HG03460 (cell line): ENCODE results near the gene P2RY2.

ENCODE experiments used
- ATAC-seq: cut with Tn5 transposase; IDR thresholded peaks from one replicate; pipeline ENCODE4 v1.9.1; 2021; ENCODE audit not compliant: unreplicated experiment

Gene P2RY2

DNA sequence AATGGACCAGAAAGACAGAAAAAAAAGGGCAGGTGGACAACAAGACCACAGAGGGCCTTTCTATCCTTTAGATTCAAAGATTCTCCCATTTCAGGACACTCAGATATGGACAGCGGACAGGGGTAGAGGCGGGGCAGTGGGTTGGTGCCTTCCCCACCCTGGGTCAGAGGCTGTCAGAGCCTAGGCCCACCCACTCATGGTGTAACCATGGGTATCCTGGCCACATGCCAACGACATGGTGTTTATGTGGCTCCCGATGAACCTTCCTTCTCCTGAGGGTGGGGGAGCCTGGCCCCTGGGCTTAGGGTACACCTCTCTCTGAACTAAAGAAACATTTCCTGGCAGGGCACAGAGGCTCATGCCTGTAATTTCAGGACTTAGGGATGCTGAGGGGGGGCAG, 14.3 kb upstream of the P2RY2 start:
- ATAC-seq = no peak

DNA sequence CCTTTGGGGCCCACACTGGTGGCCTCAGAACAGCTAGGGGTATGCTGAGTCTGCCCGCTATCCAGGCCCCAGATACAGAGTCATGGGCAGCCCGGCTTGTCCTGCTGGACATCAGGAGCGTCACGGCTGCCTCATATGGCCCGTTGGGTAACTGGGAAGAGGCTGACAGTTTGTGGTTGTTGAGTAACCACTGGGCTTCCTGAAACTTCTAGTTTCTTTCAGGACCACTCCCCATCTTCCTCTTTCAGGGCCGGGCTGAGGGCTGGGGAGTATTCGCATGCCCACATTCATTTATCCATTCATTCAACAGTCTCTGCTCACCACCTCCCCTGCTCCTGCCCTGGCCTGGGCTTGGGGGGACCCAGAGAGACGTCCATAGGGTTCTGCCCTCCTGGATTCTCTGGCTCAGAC, 13.4 kb upstream of the P2RY2 start:
- no peak for ATAC-seq

DNA sequence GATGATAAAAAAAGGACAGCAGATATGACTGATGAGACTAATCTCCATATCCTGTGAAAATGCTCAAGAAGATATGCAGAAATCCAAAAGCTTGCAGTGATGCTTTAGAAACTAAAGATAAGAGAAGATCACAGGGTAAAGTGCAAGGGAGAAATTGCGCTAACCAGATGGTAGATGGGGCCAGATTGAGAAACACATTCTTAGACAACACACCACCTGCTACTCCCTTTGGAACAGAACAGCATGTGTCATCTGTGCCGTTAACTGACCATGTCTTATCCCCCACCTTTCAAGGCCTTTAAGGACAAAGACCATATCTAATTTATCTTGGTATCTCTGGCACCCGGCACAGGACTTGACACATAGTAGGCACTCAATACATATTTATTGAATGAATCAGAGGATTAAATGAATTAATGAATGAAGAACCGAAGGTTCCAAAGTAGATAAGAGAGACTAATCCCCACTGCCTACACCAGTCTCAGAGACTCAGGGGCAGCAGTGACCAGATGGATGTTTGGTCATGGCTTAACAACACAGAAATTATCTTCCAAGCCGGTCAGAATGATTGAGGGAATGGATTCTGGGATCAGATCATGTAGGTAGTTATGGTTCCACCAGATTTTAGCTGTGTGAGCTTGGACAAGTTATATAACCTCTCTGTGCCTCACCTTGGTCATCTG, 12.3 kb upstream of the P2RY2 start:
- no peak for ATAC-seq

DNA sequence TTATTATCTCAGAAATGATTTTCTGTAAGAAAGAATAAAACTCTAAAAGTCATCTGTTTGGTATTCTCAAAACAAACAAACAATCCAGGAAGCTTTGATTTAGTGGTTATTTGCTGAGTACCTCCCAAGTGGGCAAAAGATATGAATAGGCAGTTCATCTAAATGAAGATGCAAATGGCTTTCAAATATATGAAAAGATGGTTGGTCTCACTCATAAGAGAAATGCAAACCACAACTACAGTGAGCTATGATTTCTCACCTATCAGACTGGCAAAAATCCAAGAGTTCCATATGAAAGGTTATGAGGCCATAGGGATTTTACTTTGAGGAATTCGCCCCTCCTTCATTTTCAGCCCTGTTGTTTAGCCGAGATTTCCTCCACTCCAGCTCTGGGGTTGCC, 11.3 kb upstream of the P2RY2 start:
- ATAC-seq = no peak

DNA sequence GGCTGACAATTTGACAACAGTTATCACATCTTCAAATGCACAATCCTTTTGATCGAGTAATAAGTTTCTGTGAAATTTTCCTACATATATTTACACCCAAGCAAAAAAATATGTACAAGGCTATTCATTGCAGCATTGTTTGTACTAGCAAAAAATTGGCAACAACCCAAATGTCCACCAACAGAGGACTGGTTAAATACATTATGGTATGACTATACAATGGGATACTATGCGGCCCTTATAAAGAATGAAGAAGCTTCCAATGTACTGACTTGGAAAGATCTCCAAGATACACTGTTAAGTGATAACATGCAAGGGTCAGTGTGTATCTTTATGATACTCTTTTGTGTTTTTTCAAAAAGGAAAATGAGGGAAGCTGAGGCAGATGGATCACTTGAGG, 8.2 kb upstream of the P2RY2 start:
- ATAC-seq = no peak

DNA sequence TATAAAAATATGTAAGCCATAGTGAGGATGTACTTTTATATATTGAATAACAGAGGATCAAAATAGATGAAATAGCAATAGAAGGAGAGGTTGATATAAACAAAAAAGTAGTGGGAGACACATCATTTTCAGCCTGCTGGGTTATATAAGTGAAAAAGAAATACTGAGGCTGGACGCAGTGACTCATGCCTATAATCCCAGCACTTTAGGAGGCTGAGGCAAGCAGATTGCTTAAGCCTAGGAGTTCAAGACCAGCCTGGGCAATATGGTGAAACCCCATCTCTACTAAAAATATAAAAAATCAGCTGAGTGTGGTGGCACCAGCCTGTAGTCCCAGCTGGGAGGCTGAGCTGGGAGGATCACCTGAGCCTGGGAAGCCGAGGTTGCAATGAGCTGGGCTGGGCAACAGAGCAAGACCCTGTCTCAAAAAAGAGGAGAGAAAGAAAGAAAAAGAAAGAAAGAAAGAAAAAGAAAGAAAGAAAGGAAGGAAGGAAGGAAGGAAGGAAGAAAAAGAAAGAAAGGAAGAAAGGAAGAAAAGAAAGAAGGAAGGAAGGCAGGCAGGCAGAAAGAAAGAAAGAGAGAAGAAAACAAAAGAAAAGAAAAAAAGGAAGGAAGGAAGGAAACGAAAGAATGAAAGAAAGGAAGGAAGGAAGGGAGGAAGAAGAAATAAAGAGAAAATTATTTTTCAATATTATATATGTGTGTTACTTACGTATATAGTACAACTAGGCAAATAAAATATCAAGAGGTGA, 7.0 kb upstream of the P2RY2 start:
- no peak for ATAC-seq

DNA sequence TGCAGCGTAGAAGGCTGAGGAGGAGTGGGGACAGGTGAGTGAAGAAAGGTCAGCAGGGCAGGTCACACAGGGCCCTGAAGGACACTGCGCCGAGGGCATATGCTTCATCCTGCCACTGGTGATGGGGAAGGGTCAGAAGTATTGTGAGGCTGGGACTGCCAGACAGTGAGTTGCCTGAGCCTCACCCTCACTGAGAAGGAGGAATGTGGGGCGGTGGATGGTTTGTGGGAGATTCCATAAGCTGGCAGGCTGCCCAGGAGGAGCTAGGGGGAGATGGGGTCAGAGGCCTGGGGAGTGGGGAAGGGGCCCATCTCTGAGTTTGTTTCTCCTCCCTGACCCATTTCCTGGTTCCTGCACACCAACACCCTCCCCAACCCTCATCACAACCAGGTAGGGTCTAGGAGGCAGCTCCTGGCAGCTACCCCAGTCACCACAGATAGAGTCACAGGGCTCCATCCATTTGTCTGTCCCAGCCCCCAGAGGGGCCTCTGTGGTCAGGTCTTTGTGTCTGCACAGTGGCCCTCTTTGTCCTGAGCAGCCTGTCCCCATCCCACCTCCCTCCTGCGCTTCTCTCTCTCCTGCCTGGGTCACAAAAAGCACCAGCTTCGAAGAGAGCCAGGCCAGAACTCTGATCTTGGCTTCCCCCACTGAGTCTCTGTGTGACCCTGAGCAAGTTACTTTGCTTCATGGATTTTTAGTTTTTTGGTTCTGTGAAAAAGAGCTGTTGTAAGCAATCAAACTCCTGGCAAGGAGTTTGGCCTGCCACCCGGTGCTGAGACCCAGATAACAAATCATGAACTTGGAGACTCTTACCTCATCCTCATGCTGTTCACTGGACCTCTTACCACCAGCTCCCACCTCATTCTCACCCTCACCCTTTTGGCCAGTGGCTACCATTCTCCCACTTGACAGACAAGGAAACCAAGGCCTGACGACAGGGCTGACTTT, 4.6 kb upstream of the P2RY2 start:
- ATAC-seq = no peak

DNA sequence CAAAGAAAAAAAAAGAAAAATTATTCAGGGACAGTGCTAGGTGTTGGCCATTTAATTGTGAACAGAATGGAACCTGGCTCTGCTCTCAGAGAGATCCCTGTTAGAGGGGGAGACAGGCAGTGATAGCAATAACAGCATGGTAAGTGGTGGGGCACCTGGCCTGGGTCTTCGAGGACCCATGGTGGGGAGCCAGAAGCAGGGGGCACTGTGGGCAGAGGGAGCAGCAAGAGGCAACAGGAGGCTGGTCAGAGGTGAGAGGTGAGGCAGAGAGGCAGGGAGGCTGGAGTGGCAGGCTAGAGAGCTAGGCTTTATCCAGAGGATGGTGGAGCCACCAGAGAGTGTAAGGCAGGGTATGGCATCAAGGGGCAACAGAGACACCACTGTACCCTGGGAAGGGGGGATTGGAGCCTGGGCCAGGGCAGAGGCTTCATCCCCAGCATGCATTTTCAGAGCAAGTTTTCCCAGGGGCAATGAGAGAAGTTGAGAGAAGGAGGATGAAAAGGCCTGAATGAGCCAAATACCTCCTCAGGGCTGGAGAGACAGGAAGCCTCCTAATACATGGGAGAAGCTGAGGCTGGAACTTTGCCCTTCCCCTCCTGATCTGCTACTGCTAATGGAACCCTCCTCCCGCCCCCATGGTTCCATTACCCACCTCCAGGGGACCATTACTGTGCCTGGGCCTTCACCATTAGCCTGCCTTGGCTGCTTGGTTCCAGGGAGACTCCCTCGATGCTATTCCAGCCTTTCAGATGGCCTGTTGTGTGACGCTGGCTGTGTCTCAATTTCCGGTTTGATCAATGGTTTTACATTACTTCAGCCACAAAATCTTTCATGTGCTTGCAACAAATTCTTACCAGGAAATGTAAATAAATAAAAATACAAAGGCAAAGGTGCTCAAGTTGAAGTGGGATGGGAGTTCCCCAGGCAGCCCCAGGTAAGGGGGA, 2.6 kb upstream of the P2RY2 start:
- ATAC-seq = no peak

DNA sequence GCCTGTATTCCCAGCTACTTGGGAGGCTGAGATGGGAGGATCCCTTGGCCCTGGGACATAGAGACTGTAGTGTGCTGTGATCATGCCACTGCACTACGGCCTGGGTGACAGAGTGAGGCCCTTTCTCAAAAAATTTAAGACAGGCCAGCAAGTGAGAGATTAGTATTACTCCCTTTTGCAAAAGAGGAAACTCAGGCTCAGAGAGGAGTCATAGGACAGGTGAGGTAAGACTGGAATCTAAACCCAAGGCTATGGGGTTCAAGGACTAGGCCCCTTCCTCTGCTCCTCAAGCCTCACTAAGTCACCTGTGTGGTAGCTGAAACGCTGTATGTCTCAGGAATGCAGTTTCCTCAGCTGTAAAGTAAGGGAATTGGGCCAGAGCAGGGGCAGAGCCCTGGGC, 1.6 kb upstream of the P2RY2 start:
- ATAC-seq = no peak

DNA sequence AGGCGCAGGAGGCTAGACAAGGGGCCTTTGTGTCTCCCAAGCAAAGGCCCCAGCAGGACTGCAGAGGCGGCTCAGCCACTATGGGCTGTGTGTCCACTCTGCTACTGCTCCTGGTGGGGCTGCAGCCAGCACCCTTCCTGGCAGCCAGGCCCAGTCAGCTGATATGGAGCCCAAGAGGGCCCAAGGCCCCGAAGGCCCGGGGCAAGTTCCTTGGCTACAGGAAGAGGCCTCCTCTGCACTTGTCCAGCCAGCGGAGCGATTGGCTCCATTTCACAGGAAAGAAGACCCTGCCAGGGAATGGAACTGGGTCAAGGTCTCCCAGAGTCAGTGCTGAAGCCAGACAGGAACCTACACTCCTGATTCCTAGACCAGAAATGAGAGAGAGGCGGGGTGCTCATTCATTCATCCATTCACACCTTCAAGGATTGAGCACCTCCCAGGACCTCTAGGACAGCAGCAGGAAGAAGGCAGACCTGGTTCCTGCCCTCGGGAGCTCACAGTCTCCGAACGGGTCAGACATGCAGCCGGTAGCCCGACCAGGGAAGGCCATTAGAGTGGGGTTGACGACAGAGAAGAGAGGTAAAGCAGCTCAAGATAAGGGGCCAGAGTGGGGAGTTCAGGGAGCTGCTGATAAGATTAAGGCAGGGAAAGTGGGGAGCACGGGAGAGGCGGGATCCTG, 811 bp upstream of the P2RY2 start:
- no peak for ATAC-seq

DNA sequence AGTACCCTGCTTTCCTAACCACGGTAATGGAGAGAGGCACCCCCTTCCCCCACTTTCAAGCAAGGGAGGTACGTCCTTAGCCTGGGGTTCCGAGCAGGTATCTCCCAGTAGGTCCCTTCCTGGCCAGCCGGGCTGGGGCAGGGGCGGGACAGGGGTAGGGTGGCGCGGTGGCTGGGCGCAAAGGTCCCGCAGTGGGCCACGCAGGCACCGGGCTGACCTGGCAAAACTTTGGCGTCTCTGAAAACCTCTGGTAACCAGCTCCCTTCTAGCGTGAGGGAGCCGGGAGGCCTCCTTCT, 323 bp upstream of the P2RY2 start:
- ATAC-seq = no peak

DNA sequence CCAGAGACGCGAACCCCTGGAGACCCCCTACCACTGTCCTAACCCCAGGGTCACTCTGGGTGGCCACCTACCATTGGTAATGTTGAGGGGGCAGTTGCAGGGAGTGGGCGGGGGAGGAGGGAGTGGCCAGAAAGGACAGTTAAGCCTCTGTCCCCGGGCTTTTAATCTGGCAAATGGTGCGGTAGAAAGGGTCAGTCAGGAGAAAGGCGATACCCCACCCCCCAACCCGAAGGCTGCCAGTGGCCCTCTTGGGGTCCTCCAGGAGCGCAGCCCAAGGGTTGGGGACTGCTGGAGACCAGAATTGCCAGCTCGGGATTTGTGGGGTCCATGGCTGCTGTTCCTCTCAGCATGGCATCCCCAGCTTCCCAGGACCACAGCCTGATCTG, 742 bp downstream of the P2RY2 start:
- no peak for ATAC-seq

DNA sequence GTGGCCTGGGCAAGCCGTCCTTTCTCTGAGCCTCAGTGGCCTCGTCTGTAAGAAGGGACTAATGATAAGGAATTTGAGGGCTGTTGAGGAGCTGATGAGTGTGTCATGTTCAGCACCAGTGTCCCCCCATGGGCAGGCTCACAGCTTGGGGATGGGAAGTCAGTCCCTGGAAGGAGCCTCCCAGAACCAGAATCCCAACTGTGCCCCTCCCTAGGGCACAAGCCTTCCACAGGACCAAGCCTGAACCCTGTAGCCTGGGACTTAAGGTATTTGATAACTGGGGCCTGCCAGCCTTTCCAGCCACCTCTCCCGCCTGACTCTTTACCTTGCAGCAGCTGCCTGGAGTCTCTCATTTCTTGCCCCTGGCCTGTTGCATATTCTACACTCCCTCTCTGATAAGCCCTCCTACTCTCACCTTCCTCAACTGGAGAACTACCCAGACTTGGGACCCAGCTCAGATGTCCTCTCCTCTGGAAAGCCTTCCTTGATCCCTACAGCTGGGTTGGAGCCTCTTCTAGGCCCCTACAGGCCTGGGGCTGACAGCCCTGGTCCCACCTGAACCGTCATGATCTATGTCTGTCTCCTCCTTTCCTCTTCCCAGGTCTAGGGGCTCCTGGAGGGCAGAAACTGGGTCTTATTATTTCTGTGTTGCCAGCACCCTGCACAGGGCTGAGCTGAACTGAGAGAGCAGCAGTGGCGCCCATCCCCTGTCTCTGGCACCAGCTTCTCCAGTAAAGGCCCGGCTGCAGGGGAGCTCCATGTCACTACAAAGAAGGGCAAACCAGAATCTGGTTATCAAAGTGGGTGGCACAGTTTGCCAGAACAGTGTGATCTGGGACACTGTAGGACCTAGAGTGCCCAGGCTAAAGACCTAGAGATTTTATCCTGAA, 1.6 kb downstream of the P2RY2 start:
- no peak for ATAC-seq

DNA sequence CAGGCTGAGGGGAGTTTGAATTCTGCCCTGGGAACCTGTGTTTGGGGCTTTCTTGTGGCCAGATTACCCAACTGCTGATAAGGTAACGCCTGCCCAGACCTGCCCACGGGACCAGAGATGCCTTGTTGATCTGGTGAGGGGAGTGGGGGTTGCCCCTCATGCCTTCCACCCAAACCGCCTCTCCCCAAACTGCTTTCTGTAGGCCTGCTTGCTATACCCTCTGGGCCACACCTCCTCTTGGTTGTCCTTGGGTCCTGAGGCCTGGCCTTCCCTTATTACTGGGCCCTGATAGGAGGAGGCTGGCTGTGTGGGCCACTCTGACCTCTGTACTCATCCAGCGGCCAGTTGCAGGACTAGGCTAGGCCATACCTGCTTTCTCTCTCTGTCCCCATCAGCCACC, 3.4 kb downstream of the P2RY2 start:
- no peak for ATAC-seq

DNA sequence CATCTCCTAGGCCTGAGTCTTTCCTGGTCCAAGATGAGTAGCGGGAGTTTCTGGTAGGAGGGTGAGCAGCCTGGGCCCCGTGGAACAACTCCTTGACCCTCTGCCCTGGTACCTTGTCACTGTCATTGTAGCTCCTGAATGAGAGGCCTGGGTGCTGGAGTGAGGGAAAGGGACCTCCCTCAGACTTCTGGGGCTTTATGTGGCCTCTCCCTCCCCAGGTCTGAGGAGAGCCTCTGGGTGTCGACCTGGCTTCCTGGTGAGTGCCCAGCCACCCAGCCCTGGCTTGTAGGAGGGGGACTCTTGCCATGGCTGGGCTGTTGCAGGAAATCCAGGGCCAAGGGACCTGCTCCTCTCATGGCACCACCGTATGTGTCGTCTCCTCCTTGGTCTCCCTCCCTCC, 3.9 kb downstream of the P2RY2 start:
- no peak for ATAC-seq

DNA sequence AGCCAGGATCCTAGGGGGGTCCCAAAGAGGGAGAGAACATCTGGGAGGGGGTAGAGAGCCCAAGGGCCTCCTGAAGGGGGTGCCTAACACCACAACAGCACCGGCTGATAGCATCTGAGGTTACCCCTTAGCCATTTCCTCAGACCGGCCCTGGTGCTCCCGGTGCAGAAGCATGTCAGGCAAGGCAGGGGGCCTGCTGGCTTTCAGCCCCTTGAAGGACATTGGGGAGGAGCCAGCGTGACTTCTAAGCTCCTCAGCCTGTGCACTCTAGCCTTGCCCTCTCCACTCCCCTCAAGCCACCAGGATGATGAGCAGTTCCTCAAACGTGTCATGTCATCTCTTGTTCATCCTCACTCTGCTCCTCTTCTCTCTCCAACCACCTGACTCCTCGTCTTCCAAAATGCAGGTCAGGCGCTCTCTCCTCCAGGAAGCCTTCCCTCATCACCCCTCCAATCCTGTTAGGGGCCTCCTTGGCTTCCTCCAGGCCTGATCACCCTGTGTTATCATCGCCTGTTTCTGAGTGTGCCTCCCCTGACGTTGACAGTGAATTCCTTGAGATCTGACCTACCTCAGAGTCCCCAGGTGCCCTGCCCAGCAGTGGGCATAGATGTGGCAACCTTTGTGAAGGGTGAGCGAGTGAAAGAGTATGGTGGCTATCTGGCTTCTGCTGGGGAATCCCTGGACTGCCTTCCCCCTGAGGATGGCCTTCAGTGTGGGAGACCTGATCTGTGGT, 6.1 kb downstream of the P2RY2 start:
- ATAC-seq = no peak

DNA sequence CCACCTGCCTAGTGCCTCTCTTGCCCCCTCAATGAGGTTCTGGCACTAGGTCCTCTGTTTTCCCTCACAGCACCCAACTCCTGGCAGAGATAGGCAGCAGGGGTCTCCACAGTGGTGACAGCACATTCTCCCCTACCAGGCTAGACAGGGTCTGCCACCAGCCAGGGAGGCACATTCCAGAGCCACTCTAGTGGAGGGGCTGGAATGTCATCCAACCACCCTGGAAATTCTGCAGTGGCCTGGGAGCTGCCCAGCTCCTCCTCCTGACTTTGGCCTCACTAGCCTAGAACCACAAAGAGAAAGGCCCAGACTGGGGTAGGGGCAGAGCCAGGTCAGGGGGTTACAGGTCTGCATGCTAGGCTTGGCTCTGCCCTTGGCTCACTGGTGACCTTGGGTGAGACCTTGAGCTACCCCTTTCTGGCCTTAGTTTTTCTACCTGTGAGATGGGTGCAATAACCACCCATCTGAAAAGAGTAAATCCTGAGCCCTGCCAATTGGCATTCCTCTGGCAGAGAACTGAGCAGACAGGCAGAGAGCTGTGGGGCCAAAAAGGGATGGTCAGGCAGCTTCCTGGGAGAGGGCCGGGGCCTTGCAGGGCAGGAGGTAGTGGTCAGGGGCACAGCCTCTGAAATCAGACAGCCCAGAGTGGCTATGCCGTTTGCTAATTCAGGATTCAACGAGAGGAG, 7.1 kb downstream of the P2RY2 start:
- ATAC-seq = no peak

DNA sequence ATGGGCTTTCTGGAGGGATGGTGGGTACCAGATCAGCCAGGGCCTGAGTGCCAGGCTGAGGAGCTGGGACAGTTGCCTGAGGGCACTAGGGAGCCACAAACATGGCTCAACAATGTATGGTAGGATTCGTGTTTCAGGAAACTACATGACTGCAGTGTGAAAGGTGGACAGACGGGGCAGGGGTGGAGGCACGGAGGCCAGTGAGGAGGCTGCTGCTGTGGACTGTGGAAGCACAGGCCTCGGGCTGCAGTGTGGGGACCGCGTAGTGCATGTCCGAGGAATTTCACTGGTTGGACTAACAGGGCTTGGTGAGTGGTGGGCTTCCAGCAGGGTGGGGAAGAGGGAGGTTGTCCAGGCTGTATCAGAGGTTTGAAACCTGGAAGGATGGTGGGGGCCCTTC, 7.8 kb downstream of the P2RY2 start:
- ATAC-seq = no peak
